Measurements from ENCODE around the gene TXNIP. TPM values are rescaled to one million over a fixed set of nuclear protein-coding genes. Genes with fewer than 3 reads are reported as not detected.

Gene TXNIP
- total and polyA plus RNA-seq, 10 donors = 446 to 2,368 (median 1,246) TPM

DNA sequence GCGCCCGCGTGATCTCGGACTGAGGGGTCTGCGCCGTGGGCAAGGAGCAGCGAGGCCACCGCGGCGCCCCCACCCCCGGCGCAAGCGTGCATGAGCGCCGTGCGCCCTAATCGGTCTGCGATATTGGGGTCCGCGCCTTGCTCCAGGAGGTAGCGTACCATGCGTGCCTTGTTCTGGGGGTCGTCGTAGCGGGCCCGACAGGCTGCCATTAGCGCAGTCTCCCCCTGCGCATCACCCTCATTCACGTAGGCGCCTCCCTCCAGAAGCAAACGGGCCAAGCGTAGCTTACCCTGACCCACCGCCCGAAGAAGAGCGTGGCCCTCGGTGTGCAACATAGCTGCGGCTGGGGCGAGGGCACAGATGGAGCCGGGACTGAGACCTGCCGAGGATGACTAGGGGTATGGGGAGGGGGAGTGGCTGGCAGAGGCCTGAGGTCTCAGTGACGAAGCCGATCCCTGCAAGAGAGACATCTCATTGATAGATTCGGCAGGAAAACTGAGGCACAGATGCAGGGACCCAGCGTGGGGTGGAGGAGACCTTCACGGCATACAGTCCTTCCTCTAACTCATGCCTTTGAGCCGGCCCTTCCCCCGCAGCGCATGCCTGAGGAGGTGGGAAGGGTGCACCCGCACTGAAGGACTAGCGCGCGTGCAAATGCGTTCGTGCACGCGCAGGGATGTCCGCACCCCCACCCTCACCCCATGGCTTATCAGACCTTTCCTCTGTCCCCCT, 34.8 kb downstream of the TXNIP start:
- TF ChIP-seq POLR2A (IDR thresholded peaks at IDR 0.05) = no peak
- TF ChIP-seq, protein P1, sequence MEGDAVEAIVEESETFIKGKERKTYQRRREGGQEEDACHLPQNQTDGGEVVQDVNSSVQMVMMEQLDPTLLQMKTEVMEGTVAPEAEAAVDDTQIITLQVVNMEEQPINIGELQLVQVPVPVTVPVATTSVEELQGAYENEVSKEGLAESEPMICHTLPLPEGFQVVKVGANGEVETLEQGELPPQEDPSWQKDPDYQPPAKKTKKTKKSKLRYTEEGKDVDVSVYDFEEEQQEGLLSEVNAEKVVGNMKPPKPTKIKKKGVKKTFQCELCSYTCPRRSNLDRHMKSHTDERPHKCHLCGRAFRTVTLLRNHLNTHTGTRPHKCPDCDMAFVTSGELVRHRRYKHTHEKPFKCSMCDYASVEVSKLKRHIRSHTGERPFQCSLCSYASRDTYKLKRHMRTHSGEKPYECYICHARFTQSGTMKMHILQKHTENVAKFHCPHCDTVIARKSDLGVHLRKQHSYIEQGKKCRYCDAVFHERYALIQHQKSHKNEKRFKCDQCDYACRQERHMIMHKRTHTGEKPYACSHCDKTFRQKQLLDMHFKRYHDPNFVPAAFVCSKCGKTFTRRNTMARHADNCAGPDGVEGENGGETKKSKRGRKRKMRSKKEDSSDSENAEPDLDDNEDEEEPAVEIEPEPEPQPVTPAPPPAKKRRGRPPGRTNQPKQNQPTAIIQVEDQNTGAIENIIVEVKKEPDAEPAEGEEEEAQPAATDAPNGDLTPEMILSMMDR (IDR thresholded peaks at IDR 0.05 in 8 of 11, conservative IDR thresholded peaks at IDR 0.05 in 3 of 11) = no peak
- TF ChIP-seq POLR2AphosphoS5 (IDR thresholded peaks at IDR 0.05) = peak; percentile 41 to 67 (median 47)
- Histone ChIP-seq H3K9me3 (peaks cover 0 to 2% (median 0%) of the 10 kb centered on the region in 8 donors), H3K27ac (peak overlapping the region; percentile 85 to 98 (median 90)), H3K4me1 (peaks cover 40 to 94% (median 80%) of the 10 kb centered on the region in 6 donors), H3K27me3 (replicated peaks in 1 of 7) (peaks cover 0 to 14% (median 0%) of the 10 kb centered on the region in 7 donors), H3K4me3 (peak overlapping the region; percentile 44 to 80 (median 58)), H3K36me3 (no peaks in the 10 kb centered on the region)
- DNase-seq = peak; percentile 90
- intact Hi-C loops (cut with DNase I; ENCODE audit: low total_unique reads) = no loop called here
- 0 to 1% (median 1%) methylated on average over 48 to 57 of the region's 57 CpGs for WGBS, 5 donors

DNA sequence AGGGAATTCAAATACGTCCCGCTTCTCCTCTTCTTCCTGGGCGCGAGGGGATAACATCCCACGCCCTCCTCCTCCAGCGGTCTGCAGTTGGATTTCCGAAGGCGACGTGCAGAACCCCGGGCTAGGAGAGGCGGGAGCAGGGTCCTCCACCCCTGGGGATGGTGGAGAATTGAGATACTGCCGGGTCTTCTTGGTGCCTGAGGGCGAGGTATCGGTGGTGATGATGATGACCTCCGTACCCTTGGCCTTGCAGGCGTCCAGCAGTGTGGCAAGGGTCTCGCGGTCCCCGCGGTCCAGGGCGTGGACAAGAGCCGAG, 35.3 kb downstream of the TXNIP start:
- peaks cover 45 to 94% (median 82%) of the 10 kb centered on the region in 6 donors for H3K4me1 ChIP-seq
- 0 to 2% (median 1%) methylated on average over 10 to 22 of the region's 22 CpGs for WGBS, 5 donors
- no peaks in the 10 kb centered on the region for H3K36me3 ChIP-seq
- H3K4me3 ChIP-seq = peak overlapping the region; percentile 44 to 80 (median 58)
- TF ChIP-seq POLR2A (IDR thresholded peaks at IDR 0.05) = no peak
- no peak for TF ChIP-seq POLR2AphosphoS5 (IDR thresholded peaks at IDR 0.05)
- TF ChIP-seq, protein P1 (IDR thresholded peaks at IDR 0.05 in 8 of 11, conservative IDR thresholded peaks at IDR 0.05 in 3 of 11) = no peak
- H3K27me3 ChIP-seq (replicated peaks in 1 of 7) = peaks cover 0 to 14% (median 0%) of the 10 kb centered on the region in 7 donors
- DNase-seq = no peak
- H3K27ac ChIP-seq = peak overlapping the region; percentile 85 to 98 (median 90)
- H3K9me3 ChIP-seq = no peaks in the 10 kb centered on the region
- intact Hi-C loops (cut with DNase I; ENCODE audit: low total_unique reads) = no loop called here

DNA sequence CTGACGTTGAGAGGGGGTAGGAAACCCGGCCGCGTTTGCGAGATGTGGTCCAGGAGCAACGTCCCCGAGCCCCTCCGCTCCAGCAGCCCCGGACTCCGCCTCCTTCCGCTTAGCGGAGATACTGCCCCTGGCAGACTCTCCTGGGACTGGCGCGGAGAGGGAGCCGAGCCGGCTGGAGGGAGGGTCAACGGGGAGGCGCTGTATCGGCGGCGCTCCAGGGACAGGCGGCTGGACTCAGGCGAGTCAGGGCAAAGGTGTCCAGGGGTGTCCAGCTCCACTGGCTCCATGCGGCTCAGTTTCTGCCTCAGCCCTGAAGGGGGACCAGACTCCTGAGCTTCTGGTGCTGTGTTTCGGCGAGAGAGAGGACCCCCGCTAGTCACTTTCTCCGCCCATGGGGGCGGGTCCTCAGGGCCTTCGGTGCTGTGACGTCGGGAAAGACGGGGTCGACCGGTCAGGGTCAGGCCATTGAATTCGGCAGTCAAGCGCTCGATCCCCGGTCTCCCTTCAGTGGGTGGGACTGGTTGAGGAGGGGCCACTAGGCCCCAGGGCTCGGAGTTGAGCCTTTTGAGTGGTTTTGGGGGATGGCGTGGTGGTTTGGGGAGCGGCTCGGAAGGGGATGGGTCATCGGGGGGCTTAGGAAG, 35.8 kb downstream of the TXNIP start:
- no peaks in the 10 kb centered on the region for H3K36me3 ChIP-seq
- H3K9me3 ChIP-seq = no peaks in the 10 kb centered on the region
- peak overlapping the region; percentile 85 to 98 (median 90) for H3K27ac ChIP-seq
- peaks cover 0 to 14% (median 0%) of the 10 kb centered on the region in 7 donors for H3K27me3 ChIP-seq (replicated peaks in 1 of 7)
- DNase-seq = peak; percentile 93
- intact Hi-C loops (cut with DNase I; ENCODE audit: low total_unique reads) = no loop called here
- H3K4me1 ChIP-seq = peaks cover 46 to 94% (median 82%) of the 10 kb centered on the region in 6 donors
- peak overlapping the region; percentile 44 to 80 (median 58) for H3K4me3 ChIP-seq
- WGBS, 5 donors = 1 to 3% (median 1%) methylated on average over 30 to 44 of the region's 44 CpGs
- TF ChIP-seq, protein P1 (IDR thresholded peaks at IDR 0.05 in 8 of 11, conservative IDR thresholded peaks at IDR 0.05 in 3 of 11) = peak in 8 of 11 experiments; percentile 5 to 48 (median 30)
- TF ChIP-seq POLR2A (IDR thresholded peaks at IDR 0.05) (peak in 1 of 3 donors; percentile 74), POLR2AphosphoS5 (IDR thresholded peaks at IDR 0.05) (peak; percentile 87 to 95 (median 90))

DNA sequence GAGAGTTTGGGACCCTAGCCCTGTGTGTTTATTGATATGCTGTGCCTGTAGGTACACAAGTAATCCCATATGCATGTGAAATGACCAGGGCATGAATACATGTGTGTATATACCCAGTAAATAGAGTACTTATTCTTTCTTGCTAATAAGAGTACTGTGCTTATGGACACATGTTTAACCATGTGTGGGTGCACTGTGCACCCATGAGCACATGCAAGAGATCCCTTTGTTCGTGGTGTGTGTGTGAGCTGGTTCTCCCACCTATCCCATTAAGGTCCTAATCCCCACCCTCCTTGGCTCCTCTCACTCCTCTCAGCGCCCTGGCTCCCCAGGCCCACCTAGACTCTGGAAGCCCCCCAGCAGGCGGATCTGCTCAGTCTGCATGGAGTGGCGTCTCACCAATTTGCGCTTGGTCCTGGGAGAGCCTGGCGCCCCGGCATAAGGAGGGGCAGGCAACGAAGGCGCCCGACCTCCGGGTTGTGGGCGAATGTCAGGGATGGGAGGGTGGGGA, 36.4 kb downstream of the TXNIP start:
- WGBS, 5 donors = 12 to 36% (median 16%) methylated on average over 3 to 12 of the region's 12 CpGs
- H3K4me1 ChIP-seq = peaks cover 47 to 94% (median 82%) of the 10 kb centered on the region in 6 donors
- peaks cover 0 to 14% (median 0%) of the 10 kb centered on the region in 7 donors for H3K27me3 ChIP-seq (replicated peaks in 1 of 7)
- H3K36me3 ChIP-seq = no peaks in the 10 kb centered on the region
- peak overlapping the region; percentile 85 to 98 (median 90) for H3K27ac ChIP-seq
- DNase-seq = no peak
- no peaks in the 10 kb centered on the region for H3K9me3 ChIP-seq
- H3K4me3 ChIP-seq = peak overlapping the region; percentile 44 to 80 (median 58)
- intact Hi-C loops (cut with DNase I; ENCODE audit: low total_unique reads) = no loop called here
- no peak for TF ChIP-seq POLR2AphosphoS5 (IDR thresholded peaks at IDR 0.05)
- TF ChIP-seq, protein P1 (IDR thresholded peaks at IDR 0.05 in 8 of 11, conservative IDR thresholded peaks at IDR 0.05 in 3 of 11) = no peak
- no peak for TF ChIP-seq POLR2A (IDR thresholded peaks at IDR 0.05)
